Stimulated activated CD4-positive, alpha-beta T cell treated with anti-CD3 and anti-CD28 coated beads, TNF-alpha, amount 100 ng/mL, for 48 hours (primary cell): ENCODE results near the gene KEL.
"Not testable (repeated sequence)": the region's sequence is repeated elsewhere in the genome, so short reads cannot be mapped to it uniquely, and the experiment has no call there.

Experiments
- DNase-seq, 3 donors: peaks; one replicate each; pipeline ENCODE4 v3.0.0-alpha.2; 2020; ENCODE audit warnings: low read depth in 3 of 3

The KEL gene

GRCh38 chr7:142961973-142962926 lies at the start of gene KEL:
Gene KEL (minus strand): TSS chr7:142962363. CDS start chr7:142962206, 157 bp downstream.
- no peak for DNase-seq

GRCh38 chr7:143008007-143008901 lies 46.1 kb upstream of the KEL start:
- peak; percentile 62 to 74 (median 69) for DNase-seq

GRCh38 chr7:143005632-143006260 lies 43.6 kb upstream of the KEL start:
- DNase-seq = no peak

GRCh38 chr7:143003393-143004051 lies 41.4 kb upstream of the KEL start:
- peak in 2 of 3 donors; percentile 9 to 11 for DNase-seq

- no peak for DNase-seq
Observed at GRCh38 chr7:143002898-143003297, 40.7 kb upstream of the KEL start.

GRCh38 chr7:143002106-143002505 lies 39.9 kb upstream of the KEL start:
- DNase-seq = no peak

GRCh38 chr7:143000648-143001047 lies 38.5 kb upstream of the KEL start:
- DNase-seq = no peak

- DNase-seq = no peak
Observed at GRCh38 chr7:142999793-143000192, 37.6 kb upstream of the KEL start.

GRCh38 chr7:142998966-142999365 lies 36.8 kb upstream of the KEL start:
- no peak for DNase-seq

- no peak for DNase-seq
Observed at GRCh38 chr7:142997456-142997989, 35.4 kb upstream of the KEL start.

GRCh38 chr7:142992427-142992826 lies 30.3 kb upstream of the KEL start:
- no peak for DNase-seq

GRCh38 chr7:142984297-142984696 lies 22.1 kb upstream of the KEL start:
- no peak for DNase-seq

- no peak for DNase-seq
Observed at GRCh38 chr7:142983825-142984224, 21.7 kb upstream of the KEL start.

- DNase-seq = not testable (repeated sequence)
Observed at GRCh38 chr7:142978402-142978801, 16.2 kb upstream of the KEL start.

- no peak for DNase-seq
Observed at GRCh38 chr7:142974626-142975025, 12.5 kb upstream of the KEL start.

GRCh38 chr7:142969183-142969582 lies 7.0 kb upstream of the KEL start:
- DNase-seq = no peak

- DNase-seq = no peak
Observed at GRCh38 chr7:142968229-142968628, 6.1 kb upstream of the KEL start.

GRCh38 chr7:142964502-142965246 lies 2.5 kb upstream of the KEL start:
- DNase-seq = no peak

- DNase-seq = no peak
Observed at GRCh38 chr7:142963993-142964392, 1.8 kb upstream of the KEL start.

- no peak for DNase-seq
Observed at GRCh38 chr7:142962991-142963390, 828 bp upstream of the KEL start.
